ENCODE measurements around the gene CTNNBL1.

The CTNNBL1 gene

DNA sequence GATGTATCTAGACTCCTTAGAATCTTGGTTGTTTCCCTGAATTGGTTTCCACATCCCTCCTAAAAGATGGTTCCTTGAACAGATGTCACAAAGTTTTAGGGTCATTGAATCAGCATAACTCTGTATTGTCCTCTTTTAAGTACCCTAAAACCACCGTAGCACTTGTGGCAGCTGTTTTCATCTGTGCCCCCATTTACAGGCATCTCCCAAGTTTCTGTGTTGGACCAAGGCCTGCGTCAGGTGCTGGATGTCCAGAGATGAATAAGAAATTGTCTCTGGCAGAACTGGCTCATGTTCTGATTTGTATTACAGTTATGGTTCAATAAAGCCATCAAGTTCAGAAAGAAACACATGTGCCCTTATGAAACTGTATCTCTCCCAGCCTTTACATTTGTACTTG lies 48.3 kb downstream of the CTNNBL1 start:
- DNase-seq = no peak

DNA sequence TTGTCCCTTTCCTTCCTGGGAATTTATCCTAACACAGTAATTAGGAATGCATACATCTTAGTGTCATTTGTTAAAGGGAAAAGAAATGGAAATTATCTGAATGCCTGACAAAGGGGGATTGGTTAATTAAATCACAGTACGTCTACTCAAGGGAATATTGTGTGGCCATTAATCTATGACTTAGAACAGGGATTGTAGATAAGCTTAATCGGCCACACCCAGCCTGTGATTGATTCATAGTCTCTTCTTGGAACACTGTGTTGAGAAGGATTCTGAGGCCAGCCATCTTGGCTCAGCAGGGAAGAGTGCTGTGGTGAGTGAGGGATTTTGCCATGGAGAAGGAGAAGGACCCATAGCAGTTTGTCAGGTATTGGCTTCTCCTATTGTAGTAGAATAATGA lies 50.5 kb downstream of the CTNNBL1 start:
- DNase-seq = no peak

DNA sequence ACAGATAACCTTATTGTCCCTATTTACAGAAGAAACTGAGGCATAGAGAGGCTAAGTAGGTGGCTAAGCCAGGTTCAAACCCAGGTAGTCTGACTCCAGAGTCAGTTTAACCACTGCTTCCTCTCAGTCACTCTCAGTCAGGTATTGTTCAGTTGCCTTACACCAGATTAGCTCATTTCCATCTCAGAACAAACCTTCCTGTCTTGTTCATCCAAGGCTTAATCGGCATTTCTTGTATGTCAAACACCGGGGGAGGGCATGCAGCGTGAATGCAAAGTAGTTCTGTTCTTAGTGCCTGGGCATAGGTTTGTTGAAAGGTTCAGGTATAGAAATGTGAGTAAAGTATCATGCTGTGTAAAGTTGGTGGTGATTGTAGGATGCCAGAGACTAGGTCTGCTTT lies 51.7 kb downstream of the CTNNBL1 start:
- DNase-seq = no peak

DNA sequence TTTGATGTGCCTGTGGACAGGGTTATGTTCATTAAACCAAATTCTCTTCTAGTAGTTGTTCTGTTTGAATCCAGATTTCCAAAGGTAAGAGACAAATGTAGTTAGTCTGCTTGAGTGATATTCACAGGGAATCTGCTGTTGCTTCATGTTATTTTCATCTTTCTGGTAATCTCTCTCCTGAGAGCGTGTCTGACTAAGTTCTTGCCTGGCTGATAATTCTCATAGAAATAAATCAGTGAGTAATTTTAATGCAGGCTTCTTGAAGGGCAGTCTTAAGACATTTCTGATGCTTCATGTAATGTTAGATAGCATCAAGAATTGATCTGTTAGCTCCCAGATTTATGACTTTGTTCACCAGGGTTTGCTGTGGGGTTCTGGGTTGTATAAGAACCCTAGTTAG lies 54.2 kb downstream of the CTNNBL1 start:
- no peak for DNase-seq

DNA sequence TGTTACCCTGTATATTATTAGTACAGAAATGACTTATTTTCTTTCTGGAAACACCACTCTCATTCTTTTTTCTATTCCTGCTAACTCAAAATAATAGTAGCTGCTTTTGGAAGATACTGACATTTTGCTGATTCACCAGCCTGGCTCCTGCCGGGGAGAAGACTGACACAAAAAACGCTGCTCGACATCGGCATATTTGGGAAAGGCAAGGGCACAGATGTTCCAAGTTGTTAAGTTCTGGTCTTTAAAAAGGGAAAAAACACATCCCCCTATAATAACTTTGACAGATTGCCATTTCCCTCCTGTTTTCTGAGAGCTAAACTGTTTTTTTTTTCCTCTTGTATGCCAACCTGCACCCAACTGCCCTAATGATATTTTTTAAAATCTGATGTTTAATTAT lies 55.4 kb downstream of the CTNNBL1 start:
- no peak for DNase-seq

DNA sequence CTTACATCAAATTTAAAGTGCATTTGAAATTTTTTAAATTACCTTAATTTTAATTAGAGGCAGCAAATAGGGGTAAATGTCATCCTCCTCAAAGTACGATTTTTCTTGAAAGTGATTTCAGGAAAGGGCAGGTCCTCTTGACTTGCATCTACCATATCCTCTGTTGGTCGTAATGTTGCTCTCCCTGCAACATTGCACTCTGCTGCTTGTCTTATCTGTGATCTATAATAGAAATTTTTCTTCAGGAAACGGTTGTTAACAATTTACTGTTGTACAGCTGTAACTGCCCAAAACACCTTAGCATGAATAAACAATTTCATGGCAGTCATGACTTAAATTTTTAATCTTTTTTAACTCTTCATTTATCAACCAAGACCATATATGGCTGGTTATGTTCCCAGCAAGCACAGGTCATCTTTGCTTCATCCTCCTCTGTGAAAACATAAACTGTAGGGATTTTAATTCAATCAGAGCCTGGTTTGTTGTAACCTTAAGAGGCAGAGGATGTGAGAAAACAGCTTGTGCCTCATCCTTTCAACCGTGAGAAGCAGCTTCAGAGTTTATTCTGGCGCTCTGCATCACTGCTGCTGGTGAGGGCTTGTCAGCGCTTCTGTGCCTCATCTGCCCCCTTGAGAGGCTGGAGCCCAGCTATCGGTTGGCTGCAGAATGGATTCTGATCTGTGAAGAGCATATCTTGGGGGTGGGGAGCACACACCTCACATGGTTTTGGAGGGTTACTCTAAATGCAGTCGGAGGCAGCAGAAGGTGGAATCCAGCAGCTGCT lies 56.0 kb downstream of the CTNNBL1 start:
- DNase-seq = no peak

DNA sequence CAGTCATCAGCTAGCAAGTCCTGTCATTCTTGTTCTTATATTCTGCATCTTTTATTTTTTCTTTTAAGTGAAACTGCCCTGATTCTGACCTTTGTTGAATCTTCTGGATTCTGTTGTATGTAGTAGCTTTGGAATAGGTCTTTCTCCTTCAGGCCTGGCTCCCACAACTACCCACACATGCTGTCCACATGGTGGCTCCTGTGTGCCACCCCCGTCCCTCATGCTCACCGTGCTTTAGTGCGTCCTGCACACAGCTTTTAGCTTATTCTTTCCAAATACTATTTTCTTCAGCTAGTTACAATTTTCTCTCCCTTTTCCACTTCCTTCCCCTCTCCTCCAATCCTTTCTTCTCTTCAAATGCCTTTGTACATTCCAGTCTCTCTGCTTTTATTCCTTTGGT lies 61.8 kb downstream of the CTNNBL1 start:
- DNase-seq = no peak

DNA sequence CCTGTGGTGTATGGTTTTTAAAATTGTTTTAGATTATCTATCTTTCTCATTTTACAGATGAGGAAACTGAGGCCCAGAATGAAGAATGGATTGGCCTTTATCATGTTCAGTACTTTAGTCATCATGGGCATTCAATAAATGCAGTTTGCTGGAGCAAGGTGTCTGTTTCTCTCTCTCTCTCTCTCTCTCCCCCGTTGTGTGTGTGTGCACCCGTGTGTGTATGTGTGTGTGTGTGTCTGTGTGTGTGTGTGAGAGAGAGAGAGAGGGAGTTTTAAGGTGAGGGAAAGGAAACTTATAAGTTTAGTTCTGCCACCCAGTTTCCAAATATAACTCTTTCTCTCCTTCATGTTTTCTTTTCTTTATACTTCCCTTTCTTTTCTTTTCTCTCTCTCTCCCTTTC lies 62.4 kb downstream of the CTNNBL1 start:
- DNase-seq = no peak

DNA sequence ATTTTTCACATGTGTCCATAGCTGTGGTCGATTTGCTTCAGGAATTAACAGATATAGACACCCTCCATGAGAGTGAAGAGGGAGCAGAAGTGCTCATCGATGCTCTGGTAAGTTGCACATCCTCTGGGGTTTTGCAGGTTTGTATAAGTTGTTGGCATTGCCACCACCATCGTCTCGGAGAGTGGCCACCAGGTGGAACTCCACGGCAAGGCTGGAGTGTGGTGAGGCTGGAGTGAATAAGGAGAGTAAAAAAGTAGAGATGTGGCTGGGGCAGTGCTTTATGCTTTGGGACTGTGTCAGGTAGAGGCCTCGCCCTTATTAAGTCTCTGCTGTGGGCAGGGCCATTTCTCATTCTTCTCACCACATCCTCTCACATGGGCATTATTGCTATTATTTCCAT lies 63.7 kb downstream of the CTNNBL1 start:
- DNase-seq = no peak

DNA sequence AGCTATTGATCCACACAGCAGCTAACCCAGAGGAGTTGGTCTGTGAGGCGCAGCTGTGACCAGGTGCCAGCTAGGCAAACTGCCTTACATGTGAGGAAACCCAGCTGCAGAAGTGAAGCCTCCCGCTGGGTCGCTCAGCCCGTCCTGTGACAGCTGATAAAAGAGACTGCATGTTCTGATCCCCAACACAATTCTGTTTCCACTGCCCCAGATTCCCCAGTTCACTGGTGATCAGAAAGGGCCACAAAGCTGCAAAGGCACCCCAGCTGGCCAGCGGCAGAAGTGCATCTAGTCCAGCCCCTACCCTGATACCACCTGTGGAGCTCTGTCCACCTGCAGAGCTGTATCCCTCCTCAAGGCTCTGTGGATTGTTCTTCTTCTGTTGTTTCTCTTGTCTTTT lies 64.5 kb downstream of the CTNNBL1 start:
- no peak for DNase-seq

DNA sequence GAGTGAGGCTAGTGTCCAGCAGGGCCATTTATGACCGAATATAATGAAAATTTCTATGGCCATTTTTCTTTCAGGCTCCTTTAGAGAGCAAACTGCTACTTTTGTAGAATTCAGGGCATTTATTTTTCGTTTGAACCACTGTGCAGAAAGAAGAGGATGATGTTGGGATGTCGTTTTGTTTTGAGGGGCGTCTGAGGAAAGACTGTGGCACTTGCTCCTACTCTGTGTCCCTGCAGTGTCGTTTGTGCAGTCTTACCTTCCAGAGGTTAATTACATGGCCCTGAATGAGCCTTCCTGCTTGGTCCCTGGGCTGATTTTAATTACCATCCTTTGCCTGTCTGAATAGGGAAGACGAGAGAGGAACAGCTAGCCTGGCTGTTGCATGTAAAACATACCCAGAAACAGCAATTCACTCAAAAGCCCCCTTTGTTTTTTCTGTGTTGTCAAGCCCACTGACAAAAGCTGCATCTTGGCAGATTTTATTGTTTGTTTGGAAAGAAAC lies 65.3 kb downstream of the CTNNBL1 start:
- no peak for DNase-seq

DNA sequence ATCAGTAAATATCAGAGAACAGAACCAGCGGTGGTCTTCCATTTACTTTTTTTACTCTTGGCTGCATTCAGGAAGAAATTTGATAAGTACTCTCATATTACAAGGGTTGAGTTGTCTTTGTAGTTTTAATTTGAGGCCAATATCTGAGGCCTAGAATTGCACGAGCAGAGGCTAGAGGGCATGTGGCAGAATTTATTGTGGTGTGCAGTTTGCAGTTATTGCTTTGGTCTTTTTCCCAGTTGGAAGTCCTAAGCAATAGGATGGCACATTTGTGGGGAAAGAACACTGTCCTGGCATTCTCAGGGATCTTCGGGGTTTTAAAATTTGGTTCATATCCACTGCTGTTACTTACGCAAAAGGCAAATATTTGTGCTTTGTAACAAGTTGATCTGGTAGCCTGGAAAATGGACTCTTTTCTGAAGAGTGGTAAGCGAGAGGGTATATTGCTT lies 66.0 kb downstream of the CTNNBL1 start:
- DNase-seq = no peak

DNA sequence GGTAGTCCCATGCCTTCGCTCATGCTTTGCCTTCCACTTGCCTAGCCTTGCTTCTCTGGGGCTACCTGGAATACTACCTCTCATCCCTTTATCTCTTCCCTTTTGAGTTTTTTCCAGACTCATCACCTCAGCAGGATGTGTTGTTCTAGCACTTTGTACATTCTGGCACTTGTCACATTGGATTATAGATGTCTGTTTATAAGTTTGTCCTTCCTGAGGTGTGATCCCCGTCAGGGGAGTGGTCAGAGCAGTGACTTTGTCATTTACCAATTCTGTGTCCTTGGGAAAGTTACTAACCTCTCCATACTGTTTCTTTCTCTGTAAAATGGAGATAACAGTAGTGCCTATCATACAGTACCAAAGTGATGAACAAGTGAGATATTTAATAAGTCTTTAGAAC lies 66.5 kb downstream of the CTNNBL1 start:
- no peak for DNase-seq

DNA sequence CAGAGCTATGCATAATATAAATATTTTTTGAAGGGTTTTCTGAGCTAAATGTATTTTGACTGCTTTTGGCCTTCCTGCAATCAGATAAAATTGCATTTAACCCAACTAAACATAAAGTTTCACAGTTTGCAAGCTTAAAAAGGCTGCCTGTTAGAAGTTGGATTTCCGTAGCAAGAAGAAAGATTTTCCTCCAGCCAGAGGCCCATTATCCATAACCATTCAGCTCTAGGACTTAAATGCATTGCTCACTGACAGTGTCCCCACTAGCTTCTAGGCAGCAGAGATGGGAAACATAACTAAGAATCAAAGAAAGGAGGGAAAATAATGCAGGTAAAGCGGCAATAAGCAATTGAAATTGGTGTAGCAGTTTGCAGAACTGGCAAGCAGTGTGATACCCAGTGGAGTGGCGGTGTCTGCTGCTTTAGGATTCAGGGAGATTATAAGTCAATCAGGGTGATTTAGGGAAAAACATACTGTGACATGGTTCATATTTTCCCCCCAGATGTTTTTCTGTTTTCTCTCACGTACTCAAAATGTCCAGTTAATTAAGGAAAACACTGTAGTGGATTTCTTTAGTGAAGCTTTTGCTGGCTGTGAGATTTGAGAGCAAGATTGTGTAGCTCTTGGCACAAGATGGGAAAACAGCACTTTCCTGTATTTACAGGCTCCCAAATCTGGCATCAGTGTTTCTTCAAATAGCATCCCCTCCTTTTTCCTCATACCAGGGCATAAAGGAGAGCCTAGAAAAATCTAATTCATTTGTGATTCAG lies 69.1 kb downstream of the CTNNBL1 start:
- no peak for DNase-seq

DNA sequence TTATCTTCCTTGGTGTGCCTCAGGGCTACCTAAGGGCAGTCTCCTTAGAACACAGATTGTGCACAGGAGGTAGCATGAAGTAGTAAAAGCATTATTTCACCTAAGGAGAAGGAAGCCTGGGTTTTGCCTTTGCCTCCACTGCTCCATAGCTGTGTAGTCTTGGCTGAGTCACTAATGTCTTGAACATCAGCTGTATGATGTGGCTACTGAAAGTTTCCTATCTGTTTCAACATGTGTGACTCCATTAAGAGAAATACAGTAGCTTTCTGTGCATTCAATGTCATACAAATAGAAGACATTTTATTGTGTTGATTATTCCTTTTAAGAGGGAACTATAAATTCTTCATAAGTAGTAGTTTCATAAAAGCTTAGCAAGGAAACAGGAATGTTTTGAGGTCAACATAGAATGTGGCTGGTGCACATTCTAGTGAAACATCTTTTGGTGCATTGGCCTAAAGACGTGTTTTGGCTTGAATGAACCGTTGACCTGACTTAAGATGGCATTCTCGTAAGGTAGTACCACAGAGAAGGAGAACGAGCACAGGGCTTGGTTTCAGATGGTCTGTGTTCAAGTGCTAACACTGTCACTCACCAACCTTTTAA lies 70.6 kb downstream of the CTNNBL1 start:
- no peak for DNase-seq

DNA sequence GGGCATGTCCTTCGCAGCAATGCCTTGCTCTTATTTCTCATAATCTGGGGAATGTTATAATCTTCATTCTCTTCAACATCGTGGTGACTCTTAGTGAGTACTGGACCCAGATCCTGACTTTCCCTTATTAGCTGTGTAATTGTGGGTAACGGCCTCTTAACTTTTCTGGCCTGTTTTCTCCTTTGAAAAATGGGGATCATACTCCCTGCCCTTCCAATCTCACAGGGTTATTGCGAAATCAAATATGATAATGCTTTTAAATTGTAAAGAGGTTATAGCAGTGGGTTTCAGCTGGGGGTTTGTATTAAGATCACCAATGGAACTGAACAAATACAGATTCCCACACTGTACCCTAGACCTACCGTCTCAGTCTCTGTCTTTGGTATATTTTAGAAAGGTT lies 77.1 kb downstream of the CTNNBL1 start:
- no peak for DNase-seq

DNA sequence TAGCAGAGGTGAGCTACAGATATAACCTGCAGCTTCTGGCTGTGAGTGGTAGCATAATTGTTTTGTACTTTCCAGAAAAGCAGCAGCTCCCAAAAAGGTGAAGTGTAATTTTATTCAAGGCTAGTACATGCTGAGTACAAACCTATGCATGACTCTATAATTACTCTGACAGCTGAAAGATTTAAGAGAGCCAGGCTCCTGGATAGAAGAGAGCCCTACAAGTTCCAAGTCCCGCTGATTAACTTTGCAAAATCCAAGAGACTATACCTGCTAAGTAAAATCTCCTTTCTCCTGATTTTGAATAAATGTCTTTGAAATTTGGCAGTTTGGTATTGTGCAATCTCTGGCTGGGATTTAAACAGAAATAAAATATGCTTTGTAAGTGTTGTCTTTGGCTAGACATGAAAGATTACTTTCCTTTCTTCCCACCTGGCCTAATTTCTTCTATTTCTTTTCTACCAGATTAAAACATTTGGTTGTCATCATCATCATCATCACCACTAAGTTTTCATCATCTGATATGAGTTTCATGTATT lies 79.5 kb downstream of the CTNNBL1 start:
- DNase-seq = no peak

DNA sequence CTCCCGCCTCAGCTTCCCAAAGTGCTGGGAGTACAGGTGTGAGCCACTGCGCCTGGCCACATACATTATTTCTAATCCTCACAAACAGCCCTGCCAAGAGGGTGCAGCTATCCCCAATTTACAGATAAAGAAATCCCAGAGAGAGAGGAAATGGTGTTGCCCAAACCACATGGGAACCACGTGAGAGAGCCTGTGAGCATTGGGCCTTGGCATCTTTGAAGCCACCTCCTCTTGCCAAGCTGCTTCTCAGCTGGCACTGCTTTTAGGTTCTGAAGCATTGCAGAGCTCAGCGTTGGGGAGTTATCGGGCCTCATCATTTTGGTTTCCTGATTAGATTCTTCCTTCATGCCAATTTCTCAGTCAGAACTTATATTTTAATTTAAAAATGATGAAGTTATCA lies 80.3 kb downstream of the CTNNBL1 start:
- DNase-seq = no peak

DNA sequence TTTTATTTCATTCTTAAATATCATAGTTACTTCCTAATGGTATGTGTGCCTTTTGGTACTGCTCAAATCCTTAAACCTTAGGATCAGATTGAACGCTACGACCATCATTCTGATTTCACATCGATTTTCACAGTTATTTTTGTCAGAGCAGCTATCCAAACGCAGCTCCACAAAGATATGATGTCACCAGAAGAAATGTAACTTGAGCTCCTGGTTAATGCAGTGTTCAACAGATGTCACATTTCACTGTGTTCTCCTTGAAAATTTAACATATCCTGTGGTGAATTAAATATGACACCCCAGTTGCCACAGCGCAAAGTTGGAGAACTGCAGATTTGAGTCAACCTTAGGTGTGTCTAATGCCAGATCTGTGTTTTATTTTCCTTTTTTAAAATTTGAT lies 81.4 kb downstream of the CTNNBL1 start:
- no peak for DNase-seq

DNA sequence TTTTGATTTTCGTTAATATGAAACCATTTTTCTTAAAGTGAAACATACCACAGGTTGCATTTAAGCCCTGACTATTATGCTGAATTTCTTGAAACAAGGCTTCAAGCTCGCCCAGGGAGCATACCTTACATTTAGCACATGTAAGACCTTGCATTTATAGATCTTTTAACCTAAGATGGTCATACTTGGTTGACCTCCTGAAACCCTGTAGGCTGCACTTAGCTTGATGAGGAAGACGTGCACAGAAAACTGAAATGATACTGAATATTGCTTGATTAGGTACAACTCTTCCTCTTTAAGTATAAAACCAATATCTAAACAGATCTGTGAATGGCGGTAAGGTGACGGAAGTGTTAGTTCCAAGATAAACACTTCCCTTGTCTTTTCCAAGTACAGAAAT lies 82.2 kb downstream of the CTNNBL1 start:
- DNase-seq = no peak

DNA sequence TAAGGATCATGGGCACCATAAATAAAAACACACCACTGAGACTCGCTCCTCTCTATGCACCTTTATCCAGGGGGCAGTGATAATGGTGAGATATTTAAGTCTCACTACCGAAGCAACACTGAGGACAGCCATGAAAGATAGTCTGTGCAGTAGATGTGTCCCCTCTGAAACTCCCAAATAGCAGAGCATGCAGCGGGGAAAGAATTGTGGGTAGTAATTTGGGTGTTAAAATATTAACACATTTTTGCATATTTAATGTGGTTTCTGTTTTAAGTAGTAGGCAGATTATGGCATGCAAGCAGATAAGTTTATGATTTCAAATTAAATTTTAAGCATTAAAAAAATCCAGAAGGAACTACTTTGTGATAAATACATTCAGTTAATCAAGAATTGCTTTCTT lies 82.7 kb downstream of the CTNNBL1 start:
- no peak for DNase-seq

DNA sequence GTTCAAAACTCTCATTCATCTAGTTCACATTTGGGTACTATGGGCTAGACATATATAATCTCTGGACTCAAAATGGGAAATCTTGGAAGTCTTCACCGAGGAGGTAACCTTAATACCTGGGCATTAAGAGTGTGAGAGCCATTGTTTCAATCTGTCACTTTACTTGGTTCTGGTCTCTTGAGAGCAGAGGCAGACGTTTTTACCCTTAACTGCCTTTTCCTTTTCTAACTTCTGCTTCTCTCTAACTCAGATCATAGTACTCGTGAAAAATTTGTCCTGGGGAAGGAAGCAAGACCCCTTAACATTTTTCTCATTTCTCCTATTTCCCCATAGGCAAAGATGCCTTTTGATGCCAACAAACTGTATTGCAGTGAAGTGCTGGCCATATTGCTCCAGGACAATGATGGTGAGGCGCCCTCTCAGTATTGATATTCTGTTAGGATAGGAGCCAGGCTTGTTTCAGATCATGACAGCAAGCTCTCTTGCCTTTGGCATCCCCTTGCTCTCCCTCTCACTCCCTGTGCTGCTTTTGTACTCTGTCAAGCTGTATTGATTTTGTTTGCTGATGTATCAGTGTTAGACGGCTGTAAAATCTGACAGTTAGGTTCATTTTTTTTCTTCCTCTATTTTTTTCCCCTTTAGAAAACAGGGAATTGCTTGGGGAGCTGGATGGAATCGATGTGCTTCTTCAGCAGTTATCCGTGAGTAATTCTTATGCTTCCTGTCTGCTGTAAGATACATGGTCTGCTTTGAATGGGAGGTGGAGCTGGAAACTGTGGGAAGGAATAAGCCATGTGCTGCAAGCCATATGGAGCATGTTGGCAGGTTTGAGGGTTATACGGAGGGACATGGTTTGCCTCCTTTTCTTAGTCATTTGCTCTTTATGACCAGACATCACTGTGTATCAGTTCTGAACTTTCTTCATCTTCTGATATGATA lies 83.5 kb downstream of the CTNNBL1 start:
- peak; percentile 21 for DNase-seq
